Measurements from ENCODE around the gene BUD23. TPM values are rescaled to one million over a fixed set of nuclear protein-coding genes. Genes with fewer than 3 reads are reported as not detected.

BUD23 gene
- total and polyA plus RNA-seq, 2 experiments from 2014 or later = 62.1 to 117 TPM

DNA sequence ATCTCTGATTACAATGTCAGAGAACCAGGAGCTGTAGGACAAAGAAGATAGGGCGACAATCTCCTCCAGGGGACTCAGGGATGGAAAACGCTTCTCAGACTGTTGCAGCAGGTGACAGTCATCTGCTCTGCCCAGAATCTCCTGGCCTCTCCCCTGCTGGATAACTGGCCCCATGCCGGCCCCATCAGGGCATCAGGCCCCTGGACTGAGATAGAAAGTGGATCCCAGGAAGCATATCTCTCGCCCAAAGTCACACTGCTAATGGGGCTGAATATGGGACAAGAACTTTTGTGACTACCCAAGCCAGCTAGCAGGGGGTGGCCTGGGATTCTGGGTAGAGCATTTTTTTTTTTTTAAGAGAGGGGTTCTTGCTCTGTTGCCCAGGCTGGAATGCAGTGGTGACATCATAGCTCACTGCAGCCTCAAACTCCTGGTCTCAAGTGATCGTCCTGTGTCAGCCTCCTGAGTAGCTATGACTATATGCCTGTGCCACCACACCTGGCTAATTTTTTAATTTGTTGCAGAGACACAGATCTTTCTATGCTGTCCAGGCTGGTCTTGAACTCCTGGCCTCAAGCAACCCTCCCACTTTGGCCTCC is 38.6 kb upstream of the BUD23 start:
- peaks cover 33% of the 10 kb centered on the region for H3K27me3 ChIP-seq (ENCODE audit: insufficient read depth)
- peaks cover 31% of the 10 kb centered on the region for H3K27me3 Mint-ChIP-seq (ENCODE audit: insufficient read depth, low read depth, poor library complexity)

More for the DNA sequence above, 38.6 kb upstream of the BUD23 start:
- H3K4me2 ChIP-seq = no peak overlapping the region
- H3K79me2 ChIP-seq (replicated peaks; ENCODE audit: insufficient read depth) = no peaks in the 10 kb centered on the region
- no peak overlapping the region for H3K27ac ChIP-seq (ENCODE audit: low read depth)
- no peaks in the 10 kb centered on the region for H3F3A ChIP-seq (replicated peaks; ENCODE audit: low read depth)
- H2AFZ ChIP-seq = no peak overlapping the region
- H3K4me3 ChIP-seq = no peak overlapping the region
- peaks cover 11% of the 10 kb centered on the region; the same call in 1 of the 2 replicates for H3K4me1 ChIP-seq (ENCODE audit: insufficient read depth)
- Mint-ChIP-seq H3K27ac (no peak overlapping the region), H3K9me3 (peaks cover 3% of the 10 kb centered on the region; the same call in 1 of the 3 replicates), H3K36me3 (ENCODE audit: low read depth) (no peaks in the 10 kb centered on the region; the same call in 2 of the 3 replicates), H3K4me3 (no peak overlapping the region), H3K4me1 (peaks cover 9% of the 10 kb centered on the region)
- H3K9me2 ChIP-seq (ENCODE audit: insufficient read depth) = no peaks in the 10 kb centered on the region
- H4K20me1 ChIP-seq (replicated peaks; ENCODE audit: insufficient read depth) = no peaks in the 10 kb centered on the region
- ATAC-seq (no peak), DNase-seq (ENCODE audit: low spot score) (no peak)
- no peak for TF ChIP-seq POLR2AphosphoS5 (IDR thresholded peaks at IDR 0.05; ENCODE audit: low read depth)
- TF ChIP-seq, protein P1, sequence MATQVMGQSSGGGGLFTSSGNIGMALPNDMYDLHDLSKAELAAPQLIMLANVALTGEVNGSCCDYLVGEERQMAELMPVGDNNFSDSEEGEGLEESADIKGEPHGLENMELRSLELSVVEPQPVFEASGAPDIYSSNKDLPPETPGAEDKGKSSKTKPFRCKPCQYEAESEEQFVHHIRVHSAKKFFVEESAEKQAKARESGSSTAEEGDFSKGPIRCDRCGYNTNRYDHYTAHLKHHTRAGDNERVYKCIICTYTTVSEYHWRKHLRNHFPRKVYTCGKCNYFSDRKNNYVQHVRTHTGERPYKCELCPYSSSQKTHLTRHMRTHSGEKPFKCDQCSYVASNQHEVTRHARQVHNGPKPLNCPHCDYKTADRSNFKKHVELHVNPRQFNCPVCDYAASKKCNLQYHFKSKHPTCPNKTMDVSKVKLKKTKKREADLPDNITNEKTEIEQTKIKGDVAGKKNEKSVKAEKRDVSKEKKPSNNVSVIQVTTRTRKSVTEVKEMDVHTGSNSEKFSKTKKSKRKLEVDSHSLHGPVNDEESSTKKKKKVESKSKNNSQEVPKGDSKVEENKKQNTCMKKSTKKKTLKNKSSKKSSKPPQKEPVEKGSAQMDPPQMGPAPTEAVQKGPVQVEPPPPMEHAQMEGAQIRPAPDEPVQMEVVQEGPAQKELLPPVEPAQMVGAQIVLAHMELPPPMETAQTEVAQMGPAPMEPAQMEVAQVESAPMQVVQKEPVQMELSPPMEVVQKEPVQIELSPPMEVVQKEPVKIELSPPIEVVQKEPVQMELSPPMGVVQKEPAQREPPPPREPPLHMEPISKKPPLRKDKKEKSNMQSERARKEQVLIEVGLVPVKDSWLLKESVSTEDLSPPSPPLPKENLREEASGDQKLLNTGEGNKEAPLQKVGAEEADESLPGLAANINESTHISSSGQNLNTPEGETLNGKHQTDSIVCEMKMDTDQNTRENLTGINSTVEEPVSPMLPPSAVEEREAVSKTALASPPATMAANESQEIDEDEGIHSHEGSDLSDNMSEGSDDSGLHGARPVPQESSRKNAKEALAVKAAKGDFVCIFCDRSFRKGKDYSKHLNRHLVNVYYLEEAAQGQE (IDR thresholded peaks at IDR 0.05; ENCODE audit: unreplicated experiment) = no peak
- no peak for TF ChIP-seq EZH2 (IDR thresholded peaks at IDR 0.05; ENCODE audit: low read depth, unreplicated experiment)
- TF ChIP-seq CREB1 (CRISPR knock-in tag; IDR thresholded peaks at IDR 0.05; ENCODE audit: low read depth) = no peak
- TF ChIP-seq, protein P2, sequence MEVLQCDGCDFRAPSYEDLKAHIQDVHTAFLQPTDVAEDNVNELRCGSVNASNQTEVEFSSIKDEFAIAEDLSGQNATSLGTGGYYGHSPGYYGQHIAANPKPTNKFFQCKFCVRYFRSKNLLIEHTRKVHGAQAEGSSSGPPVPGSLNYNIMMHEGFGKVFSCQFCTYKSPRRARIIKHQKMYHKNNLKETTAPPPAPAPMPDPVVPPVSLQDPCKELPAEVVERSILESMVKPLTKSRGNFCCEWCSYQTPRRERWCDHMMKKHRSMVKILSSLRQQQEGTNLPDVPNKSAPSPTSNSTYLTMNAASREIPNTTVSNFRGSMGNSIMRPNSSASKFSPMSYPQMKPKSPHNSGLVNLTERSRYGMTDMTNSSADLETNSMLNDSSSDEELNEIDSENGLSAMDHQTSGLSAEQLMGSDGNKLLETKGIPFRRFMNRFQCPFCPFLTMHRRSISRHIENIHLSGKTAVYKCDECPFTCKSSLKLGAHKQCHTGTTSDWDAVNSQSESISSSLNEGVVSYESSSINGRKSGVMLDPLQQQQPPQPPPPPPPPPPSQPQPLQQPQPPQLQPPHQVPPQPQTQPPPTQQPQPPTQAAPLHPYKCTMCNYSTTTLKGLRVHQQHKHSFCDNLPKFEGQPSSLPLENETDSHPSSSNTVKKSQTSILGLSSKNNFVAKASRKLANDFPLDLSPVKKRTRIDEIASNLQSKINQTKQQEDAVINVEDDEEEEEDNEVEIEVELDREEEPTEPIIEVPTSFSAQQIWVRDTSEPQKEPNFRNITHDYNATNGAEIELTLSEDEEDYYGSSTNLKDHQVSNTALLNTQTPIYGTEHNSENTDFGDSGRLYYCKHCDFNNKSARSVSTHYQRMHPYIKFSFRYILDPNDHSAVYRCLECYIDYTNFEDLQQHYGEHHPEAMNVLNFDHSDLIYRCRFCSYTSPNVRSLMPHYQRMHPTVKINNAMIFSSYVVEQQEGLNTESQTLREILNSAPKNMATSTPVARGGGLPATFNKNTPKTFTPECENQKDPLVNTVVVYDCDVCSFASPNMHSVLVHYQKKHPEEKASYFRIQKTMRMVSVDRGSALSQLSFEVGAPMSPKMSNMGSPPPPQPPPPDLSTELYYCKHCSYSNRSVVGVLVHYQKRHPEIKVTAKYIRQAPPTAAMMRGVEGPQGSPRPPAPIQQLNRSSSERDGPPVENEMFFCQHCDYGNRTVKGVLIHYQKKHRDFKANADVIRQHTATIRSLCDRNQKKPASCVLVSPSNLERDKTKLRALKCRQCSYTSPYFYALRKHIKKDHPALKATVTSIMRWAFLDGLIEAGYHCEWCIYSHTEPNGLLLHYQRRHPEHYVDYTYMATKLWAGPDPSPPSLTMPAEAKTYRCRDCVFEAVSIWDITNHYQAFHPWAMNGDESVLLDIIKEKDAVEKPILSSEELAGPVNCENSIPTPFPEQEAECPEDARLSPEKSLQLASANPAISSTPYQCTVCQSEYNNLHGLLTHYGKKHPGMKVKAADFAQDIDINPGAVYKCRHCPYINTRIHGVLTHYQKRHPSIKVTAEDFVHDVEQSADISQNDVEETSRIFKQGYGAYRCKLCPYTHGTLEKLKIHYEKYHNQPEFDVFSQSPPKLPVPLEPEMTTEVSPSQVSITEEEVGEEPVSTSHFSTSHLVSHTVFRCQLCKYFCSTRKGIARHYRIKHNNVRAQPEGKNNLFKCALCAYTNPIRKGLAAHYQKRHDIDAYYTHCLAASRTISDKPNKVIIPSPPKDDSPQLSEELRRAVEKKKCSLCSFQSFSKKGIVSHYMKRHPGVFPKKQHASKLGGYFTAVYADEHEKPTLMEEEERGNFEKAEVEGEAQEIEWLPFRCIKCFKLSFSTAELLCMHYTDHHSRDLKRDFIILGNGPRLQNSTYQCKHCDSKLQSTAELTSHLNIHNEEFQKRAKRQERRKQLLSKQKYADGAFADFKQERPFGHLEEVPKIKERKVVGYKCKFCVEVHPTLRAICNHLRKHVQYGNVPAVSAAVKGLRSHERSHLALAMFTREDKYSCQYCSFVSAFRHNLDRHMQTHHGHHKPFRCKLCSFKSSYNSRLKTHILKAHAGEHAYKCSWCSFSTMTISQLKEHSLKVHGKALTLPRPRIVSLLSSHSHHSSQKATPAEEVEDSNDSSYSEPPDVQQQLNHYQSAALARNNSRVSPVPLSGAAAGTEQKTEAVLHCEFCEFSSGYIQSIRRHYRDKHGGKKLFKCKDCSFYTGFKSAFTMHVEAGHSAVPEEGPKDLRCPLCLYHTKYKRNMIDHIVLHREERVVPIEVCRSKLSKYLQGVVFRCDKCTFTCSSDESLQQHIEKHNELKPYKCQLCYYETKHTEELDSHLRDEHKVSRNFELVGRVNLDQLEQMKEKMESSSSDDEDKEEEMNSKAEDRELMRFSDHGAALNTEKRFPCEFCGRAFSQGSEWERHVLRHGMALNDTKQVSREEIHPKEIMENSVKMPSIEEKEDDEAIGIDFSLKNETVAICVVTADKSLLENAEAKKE (CRISPR knock-in tag; IDR thresholded peaks at IDR 0.05) = no peak
- TF ChIP-seq, protein P3, sequence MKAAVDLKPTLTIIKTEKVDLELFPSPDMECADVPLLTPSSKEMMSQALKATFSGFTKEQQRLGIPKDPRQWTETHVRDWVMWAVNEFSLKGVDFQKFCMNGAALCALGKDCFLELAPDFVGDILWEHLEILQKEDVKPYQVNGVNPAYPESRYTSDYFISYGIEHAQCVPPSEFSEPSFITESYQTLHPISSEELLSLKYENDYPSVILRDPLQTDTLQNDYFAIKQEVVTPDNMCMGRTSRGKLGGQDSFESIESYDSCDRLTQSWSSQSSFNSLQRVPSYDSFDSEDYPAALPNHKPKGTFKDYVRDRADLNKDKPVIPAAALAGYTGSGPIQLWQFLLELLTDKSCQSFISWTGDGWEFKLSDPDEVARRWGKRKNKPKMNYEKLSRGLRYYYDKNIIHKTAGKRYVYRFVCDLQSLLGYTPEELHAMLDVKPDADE (IDR thresholded peaks at IDR 0.05) = no peak
- no peak for TF ChIP-seq STAT1 (IDR thresholded peaks at IDR 0.05; ENCODE audit: unreplicated experiment)
- TF ChIP-seq JUNB (IDR thresholded peaks at IDR 0.05; ENCODE audit: unreplicated experiment) = no peak
- TF ChIP-seq ZNF331 (CRISPR knock-in tag; IDR thresholded peaks at IDR 0.05; ENCODE audit: low read depth) = no peak
- H3K36me3 ChIP-seq (ENCODE audit: insufficient read depth) = no peaks in the 10 kb centered on the region

Measured in GM23338 (cell line).